Stimulated activated CD4-positive, alpha-beta T cell treated with anti-CD3 and anti-CD28 coated beads, TNF-alpha, amount 100 ng/mL, for 48 hours (primary cell): ENCODE measurements around the gene GAB1.
"Not testable (repeated sequence)": the region's sequence is repeated elsewhere in the genome, so short reads cannot be mapped to it uniquely, and the experiment has no call there.

Experiments used
- DNase-seq, 3 donors: peaks; one replicate each; pipeline ENCODE4 v3.0.0-alpha.2; 2020; ENCODE audit warnings: low read depth in 3 of 3

GAB1 gene

GRCh38 chr4:143338313-143338712 lies 1.6 kb downstream of the GAB1 start:
- DNase-seq = no peak

- DNase-seq = no peak
These were observed 2.8 kb downstream of the GAB1 start for GRCh38 chr4:143339497-143339896.

DNA sequence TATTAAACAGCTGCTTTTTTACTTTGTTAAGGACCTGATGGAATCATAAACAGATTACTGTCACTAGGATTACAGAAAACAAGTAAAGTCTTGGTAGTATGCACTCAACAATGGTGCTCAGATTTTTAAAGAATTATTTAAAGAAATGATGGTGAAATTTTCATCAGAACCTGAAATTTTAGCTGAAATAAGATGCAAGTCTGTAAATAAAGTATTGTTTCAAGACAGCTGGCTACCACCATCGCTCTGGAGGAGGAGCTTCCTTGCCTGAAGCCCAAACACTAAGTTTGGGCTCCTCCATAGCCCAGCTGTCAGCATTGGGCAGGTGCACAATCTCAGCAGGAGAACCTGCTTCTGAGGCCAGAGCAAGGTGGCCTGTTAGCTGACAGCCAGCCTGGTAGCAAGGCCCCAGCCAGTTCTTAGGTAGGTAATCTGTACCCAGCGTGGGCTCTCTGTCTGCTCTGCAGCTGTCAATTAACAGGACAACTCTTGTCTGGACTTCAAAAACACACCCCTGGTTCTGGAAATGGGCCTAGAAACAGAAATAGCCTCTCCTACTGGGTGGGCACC lies 4.6 kb downstream of the GAB1 start:
- no peak for DNase-seq

GRCh38 chr4:143343276-143343831 lies 6.7 kb downstream of the GAB1 start:
- DNase-seq = no peak

- no peak for DNase-seq
These were observed 7.4 kb downstream of the GAB1 start for GRCh38 chr4:143344041-143344440.

DNA sequence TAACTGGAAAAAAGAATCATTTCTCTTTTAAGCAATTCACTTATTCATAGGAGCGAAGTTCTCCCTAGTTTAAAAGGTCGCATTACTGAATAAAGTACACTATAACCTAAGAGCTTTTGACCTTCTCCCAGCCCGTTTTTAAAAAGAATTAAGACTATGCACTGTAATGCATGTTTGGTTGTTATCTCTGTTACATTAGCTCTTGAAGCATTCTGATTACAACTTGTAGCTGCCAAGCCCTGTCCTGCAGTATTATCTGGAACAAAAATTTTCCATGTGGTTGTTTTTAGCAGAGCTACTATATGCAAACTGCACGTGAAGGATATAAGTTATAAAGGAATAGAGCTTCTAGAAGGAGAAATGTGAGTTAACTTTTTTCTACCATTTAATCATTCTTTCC lies 8.1 kb downstream of the GAB1 start:
- no peak for DNase-seq

- no peak for DNase-seq
These were observed 8.7 kb downstream of the GAB1 start for GRCh38 chr4:143345356-143345755.

DNA sequence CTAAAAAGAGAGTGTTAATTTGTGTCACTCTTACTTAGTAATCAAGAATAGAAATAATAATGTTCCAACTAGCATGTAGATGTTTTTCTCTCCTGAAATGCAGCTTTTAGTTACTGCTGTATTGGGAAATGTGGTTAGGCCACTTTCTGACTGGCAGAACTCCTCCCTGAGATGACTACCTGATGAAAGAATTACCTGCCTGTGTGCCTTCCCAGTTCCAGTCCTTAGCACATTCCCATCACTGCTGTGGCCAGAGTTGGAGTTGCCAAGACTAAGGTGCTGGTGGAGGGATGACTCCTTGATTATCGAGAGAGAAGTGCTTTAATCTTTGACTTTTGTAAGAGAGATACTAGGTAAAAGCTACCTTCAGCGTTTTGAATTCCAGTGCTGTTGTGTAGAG lies 9.5 kb downstream of the GAB1 start:
- no peak for DNase-seq

- DNase-seq = no peak
These were observed 10.9 kb downstream of the GAB1 start for GRCh38 chr4:143347484-143348111.

GRCh38 chr4:143348233-143349077 lies 11.8 kb downstream of the GAB1 start:
- no peak for DNase-seq

GRCh38 chr4:143349858-143350527 lies 13.3 kb downstream of the GAB1 start:
- not testable (repeated sequence) for DNase-seq

DNA sequence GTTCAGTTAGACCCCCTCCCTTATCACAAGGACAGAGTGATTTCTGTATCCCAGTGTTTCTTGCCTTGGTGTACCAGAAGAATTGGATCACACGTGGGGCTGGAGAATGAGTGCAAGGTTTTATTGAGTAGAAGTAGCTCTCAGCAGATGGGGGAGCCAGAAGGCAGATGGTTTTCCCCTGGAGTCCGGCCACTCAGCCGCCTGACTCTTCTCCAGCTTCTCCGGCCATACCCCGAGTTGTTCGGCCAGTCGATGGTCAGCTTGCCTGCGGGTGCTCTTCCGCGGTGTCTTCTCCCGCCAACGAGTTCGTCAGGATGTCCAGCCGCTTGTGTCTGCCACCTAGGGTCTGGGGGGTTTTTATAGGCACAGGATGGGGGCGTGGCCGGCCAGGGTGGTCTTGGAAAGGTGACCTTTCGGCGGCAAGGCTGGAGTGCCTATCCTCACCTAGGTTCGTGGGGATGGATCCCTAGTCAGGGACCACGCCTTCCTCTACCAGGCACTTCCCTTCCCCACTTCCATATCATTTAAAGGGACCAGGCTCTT lies 14.5 kb downstream of the GAB1 start:
- no peak for DNase-seq

DNA sequence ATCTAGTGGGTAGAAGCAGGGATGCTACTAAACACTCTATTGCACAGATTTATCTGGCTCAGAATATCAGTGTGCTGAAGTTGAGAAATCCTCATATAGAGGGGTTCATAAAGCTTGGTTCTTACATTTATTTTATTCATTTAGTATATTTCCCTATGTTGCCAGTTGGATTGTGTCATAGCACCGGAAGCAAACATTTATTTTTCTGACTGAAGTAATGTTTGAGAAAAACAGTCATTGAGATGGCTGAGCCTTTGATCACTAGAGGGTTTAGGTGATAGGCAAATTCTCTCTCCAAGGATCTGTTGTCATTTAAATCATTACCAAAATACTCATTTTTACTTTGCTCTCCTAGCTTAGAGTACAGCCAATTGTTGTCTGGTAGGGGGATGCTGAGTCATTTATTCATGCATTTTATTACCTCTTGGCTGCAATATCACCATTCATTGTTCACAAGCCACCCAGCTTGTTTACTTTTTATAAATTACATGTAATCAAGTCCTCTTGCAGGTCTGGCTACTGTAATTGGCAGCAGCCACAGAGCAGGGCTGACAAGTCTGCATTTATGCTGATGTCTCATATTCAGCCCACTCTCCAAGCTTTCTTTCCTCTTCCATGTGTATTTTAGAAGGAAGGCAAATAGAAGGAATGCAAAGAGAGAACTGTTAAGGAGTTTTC lies 15.2 kb downstream of the GAB1 start:
- DNase-seq = no peak

- no peak for DNase-seq
These were observed 16.0 kb downstream of the GAB1 start for GRCh38 chr4:143352720-143353119.

- DNase-seq = no peak
These were observed 17.1 kb downstream of the GAB1 start for GRCh38 chr4:143353797-143354196.

DNA sequence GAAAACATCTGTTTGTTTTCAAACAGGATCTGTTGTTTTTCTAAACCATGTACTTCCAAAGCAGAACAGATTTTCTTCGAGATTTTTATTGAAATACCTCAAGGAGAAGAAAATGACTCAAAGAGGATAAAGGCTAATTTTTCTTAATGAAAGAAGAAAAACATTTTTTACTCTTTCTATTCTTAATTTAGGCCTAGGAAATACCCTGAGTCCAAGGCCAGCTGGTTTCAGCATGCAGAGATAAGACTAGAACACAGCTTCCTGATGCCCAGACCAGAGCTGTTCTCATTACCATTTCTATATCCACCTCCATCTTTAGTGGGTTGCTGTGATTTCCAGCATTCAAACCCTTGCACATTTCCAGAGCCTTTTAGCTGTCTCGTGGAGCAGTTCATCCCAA lies 18.3 kb downstream of the GAB1 start:
- DNase-seq = no peak

DNA sequence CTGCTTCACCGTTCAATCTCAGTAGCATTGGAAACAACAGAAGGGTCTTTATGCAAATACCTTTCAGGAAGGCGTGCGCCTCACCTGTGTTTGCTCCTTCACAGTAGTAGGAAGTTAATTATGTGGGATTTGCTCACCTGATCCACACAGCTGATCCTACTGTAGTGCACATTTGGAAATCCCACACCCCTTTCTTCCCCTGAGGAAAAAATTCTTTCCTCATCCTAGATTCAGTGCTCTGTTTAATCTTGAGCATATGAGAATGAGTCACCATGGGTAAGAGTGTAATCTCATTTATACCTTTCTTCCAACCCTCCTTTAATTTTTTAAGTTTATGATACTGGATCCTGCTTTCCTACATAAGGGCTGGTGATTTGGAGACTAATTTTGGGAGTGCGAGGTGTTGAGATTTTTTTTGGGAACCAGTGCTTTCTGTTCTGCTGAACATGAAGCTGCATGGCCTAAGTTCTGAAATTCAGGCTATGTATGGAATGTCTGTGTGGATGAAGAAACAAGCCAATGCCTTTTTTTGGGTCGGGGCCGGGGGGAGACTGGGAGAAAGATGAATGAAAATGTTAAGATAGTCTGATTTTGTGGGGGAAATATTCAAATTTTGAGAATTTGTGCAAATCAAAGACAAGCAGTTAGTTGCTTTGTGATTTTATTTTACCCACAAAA lies 19.0 kb downstream of the GAB1 start:
- DNase-seq = no peak

GRCh38 chr4:143356493-143356892 lies 19.8 kb downstream of the GAB1 start:
- DNase-seq = no peak

- DNase-seq = no peak
These were observed 20.6 kb downstream of the GAB1 start for GRCh38 chr4:143357161-143357845.

DNA sequence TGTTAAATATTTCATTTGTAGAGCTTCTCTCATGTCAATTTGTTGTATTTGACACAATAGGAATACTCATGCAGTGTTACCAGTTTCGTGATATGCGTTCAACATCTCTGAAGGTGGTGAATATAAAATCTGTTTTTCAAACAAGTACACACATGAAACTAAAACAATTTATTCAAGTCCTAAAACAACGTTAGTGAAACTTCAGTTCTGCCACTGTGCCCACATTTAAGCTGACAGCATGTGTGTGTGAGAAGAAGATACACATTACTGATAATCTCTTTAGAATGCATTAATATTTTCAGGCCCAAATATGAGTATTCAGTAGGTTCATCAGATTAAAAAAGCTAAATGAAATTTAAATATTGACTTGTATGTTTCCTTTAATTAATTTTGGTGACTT lies 21.7 kb downstream of the GAB1 start:
- DNase-seq = no peak
